ENCODE measurements around the gene TRAPPC12.
"Not testable (repeated sequence)": the region's sequence is repeated elsewhere in the genome, so short reads cannot be mapped to it uniquely, and the experiment has no call there.

TRAPPC12 gene

DNA sequence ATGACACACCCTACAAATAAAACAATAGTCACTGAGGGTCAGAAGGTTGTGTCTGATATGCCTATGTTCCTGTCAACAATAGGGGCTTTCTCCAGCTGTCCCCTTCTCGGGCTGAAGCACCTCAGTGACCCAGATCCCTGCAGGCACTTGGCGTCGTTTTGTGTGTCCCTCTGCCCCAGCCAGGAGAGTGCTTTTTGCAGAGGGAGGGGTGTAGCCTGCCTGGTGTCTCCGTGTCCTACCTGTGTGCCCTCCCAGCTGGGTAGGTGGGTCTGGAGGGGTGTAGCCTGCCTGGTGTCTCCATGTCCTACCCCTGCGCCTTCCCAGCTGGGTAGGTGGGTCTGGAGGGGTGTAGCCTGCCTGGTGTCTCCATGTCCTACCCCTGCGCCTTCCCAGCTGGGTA, 74.5 kb downstream of the TRAPPC12 start:
- not testable (repeated sequence) for DNase-seq (ENCODE audit: low spot score)

DNA sequence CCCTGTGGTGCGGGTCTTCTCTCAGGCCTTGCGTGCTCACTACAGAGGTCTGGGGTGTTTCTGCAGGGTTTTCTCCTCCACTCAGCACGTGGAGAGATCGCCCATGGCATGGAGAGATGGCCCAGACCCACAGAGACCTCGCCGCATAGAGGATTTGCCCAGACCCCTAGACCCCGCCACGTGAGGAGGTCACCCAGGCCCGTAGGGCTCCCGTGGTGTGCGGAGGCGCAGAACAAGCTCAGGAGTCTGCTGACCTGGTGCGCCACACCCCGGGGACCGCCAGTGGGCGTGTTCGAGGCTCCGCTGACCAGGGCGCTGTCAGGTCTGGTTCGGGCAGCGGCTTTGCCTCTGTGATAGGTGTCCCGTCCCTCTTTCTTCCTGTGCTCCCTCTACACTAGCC, 75.3 kb downstream of the TRAPPC12 start:
- DNase-seq (ENCODE audit: low spot score) = no peak

DNA sequence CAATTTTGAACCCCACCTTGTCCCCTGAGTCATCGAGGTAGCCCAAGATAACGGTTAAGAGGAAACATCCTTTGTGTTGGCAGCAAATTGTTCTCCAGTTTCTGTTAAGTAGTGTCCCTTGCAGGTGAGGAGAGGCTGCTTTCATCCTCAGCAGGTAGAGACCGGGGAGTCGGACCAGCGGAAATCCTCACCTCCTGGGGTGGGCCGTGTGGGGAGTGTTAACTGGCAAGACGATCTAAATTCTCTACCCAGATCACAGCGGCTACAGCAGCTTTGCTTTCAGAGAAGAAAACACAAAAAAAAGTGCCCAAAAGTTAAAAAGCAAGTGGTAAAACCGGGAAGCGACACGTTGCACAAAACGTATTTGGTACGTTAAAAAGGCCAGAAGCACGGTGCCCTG, 76.6 kb downstream of the TRAPPC12 start:
- no peak for DNase-seq (ENCODE audit: low spot score)

DNA sequence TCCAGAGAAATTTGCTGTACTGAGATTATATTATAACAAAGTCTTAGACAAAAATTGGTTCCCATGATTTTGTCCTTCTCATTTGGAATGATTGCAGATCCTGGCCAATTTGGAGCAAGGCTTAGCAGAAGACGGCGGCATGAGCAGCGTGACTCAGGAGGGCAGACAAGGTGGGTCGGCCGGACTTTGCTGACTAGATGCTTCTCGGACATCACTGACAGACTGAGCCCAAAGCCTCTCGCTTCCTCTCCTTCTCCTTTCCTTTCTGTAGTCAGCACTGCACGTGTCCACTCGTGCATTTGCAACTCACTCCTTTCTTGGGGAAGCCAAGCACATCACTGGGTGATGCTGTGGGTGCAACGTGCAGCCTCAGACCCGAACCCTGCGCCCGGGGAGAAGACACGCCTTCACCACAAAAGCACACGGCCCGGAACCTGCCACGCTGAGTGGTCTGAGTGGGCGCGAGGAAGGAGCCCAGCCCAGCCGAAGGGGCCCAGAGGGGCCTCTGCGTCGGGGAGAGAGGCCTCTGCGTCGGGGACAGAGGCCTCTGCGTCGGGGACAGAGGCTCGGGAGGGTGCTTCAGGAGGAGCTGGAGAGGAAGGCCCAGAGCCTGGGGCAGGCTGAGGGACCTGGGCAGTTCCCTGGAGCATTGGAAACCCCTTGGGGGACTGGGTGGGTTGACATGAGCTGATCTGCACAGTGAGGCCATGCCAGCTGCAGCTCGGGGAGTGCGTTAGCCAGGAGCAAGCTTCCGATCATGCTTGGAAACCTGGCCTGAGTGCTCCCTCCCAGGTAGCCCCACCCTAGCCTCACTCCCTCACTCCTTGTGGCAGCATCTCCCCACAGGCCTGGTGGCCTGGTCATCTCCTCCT, 78.3 kb downstream of the TRAPPC12 start:
- no peak for DNase-seq (ENCODE audit: low spot score)

DNA sequence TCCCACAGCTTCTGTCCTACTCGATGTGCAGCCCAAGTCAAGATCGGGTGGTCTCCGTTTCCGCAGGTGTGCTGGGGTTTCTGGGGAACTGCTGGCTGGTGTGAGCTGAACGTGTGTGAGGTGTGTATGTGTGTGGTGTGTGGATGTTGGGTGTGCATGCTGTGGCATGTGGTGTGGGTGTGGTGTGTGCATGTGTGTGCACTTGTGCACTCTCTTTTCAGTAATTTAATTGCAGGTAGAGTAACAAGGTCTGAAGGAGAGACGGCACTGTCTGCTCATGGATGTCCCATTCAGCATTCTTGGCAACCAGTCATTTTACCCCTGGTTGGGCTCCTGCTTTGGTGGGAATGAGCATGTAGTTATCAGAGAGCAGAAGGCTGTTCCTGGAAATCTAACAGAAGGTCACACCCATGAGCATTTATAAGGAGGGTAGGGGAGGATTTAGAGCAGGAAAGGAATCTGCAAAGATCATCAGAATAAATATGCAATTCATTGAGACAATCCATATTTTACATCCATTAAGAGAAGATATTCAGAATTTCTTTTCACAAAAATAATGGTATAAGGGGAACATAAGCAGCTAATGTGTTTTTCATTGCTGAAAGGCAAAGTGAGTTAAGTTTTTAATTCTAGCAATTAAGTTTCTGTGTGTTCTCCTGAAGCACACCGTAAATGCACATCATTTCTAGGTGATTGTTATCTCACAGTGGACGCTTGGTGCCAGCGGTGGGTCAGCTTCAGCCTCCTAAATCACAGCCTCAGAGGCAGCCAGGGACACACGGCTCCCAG, 79.1 kb downstream of the TRAPPC12 start:
- DNase-seq (ENCODE audit: low spot score) = no peak

DNA sequence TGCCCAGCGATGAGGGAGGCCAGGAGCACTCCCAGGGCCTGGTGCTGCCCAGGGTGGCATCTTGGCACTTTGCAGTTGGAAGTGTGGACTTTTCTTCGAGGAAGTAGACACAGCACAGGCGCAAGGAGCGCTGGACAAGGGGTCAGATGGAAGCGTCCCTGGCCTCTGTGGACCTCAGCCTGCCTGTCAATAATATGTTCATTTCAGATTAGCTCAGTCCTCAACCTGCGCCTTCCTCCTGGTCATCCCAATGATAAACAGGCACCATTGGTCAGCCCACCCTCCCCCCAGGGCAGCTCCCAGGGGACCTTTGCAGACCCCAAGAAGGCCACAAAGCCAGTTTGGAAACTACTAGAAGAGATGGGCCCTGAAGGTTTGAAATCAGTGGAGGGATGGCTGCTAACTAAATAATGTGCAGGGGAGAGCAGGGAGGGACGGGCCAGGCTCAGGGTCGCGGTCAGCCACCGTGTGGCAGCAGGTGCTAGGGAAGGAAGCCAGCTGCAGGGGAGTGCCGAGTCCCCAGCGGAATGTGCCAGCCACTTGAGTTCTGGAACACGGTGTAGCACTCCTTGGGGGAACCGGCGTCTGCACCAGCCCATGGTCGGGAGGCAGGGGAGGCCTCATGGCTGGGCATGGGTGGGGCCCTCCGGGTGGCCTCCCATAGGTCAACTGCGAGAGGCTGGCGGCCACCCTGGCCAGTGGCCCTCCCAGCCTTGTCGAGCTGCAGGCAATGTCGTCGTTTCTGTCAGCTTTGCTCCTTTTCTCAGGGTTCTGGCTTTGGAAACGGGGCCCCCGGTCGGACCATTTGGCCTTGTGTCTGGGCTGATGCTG, 79.9 kb downstream of the TRAPPC12 start:
- DNase-seq (ENCODE audit: low spot score) = no peak

DNA sequence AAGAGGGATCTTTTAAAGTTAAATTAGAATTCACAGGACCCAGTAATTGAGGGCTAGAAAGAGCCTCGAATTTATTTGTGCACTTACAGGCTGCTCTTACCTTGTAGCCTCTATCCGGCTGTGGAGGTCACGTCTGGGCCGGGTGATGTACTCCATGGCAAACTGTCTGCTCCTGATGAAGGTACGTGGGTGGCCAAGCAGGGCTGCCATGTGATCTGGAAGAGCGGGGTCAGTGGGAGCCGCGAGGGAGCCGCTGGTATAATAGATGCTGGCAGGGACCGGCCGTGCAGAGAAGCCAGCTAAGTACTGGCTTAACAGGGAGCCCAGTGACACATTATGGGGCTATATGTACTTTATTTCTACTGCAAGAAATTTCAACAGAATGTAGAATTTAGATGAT, 80.7 kb downstream of the TRAPPC12 start:
- DNase-seq (ENCODE audit: low spot score) = no peak

DNA sequence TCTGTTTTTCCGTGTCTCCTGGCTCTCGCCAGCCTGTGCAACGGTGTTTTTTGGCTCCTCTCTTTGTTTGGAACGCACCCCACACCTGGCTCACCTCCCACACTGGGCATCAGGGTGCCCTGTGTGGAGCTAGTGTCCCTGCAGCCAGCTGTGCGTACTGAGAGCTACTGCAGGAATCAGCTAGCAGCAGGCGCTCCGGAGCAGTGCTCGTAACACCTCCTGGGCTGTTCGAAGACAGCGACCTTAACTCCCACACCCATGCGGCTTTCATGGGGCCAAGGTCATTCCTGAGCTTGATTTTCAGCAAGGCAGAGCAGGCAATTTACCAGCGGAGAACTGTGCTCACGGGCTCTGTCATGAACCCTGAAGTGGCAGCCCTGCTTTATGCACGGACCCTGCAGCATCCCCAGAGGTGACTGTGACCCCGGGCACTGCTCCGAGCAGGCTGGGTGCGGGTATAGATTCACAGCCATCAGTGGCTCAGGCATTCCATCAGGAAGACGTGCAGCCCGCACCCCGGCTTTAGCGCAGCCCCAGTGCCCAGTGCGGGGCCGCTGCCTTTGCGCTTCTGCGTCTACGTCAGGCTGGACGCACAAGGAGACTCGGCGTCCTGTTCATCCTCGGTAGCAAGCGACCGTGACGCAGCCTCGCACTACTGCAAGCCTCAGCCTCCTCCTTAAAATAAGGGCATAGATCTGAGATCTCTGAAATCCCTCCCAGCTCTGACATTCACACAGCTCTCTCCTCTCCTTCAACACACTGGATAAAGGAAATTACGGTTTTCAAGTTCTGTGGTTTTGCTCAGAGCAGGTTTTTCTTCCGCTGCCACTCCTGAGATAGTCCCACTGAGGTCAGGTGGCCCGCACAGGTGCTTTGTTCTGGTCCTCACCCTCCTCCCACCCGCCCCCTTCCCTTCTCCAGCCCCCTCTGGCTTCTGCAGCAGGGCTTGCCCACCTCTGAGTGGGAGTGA, 81.6 kb downstream of the TRAPPC12 start:
- no peak for DNase-seq (ENCODE audit: low spot score)

DNA sequence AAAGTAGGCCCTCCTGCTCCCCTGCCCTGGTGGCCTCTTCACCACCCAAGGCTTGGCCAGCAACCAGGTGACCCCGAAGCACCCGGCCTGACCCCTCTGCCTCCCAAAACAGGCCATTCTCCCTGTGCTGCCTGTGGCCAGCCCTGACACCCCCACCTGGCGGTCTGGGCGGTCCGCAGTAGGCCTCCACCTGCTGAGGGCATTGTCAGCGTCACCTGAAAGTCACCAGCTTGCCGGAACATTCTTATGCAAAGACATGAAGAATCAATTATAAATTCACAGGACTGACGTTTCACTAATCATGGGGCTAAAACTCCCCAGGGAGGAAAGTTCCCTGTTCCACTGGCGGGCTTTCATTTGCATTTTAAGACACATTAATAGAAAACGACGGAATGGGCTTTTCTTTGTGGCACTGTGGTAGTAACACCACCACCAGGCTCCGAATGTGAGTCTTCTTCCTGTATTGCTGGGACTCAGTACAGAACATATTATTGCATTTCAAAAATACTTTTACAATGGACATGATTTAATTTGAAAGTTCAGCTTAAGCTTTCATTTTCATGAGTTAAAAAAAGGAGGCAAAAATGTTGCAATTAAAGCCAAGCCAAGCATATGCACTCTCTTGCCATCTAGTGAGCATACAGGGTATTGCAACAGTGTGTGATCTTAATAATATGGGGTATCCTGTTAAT, 82.5 kb downstream of the TRAPPC12 start:
- DNase-seq (ENCODE audit: low spot score) = peak; percentile 58

DNA sequence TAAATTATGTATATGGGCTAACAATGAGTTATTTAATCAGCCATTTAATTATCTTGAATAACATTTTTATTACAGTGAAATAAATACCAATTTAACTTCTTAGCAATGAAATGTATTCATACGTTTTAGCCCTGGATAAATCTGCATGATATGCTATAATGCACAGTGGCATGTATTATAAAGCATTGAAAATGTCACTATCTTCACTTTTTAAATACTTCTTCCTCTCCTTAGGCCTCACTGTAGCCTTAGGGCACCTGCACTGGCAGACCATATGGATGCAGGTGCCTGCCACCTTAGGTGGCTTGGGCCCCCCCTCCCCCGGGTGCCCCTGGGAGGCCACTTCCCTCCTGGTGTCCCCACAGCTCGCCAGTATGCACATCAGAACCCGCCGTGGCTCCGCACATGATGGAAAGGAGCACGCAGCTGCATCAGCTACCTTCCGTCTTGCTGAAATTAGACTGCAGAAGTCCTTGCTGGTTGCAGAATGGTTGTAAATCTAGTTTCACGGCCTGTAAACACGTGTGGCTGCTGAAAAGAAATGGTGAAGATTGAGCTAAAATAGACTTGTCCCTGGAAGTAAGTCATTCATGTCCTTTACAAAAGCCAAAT, 83.1 kb downstream of the TRAPPC12 start:
- no peak for DNase-seq (ENCODE audit: low spot score)

DNA sequence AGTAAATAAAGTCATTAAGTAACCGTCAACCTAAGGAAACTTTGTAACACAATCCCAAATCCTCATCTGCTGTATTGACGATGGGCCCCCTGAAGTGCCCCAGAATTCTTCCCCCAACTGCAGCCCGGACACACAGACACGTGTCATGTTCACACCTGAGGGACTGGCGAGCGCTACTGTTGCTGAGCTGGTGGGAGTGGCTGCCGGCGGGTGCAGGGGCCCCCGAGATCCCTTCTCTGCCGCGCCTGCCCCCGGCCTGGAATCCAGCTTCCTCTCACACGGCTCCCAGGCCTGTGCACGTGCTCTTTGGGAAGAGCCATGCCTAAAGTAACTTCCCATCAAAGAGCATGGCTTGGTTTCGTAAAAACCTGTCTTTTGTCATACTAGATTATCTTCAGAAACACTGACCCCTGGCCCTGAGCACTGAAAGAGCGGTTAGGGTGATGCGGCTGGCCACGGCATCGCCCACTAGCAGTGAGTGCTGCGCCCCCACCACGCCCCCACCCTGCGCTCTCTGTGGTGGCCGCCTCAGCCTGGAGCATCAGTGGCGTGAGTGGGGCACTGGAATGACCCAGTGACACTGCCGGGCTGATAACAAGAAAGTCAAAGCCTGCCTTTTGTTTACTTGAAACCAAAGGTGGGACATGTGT, 83.8 kb downstream of the TRAPPC12 start:
- DNase-seq (ENCODE audit: low spot score) = no peak

DNA sequence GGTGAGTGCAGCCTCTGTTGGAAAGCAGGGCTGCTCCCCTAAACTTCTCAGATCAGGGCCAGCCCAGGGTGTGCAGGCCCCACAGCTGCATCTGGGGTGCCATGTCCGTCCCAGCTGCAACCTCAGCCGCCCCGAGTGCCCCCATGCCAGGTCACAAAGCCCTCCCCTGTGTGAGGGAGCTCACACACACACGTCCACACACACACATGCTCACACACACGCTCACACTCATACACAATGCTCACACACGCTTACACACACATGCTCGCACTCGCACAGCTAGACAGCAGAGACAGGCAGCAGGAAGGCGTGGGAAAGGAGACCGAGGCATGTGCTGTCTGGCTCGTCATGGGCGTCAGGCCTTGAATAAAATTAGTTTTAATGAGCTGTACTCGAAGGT, 84.5 kb downstream of the TRAPPC12 start:
- DNase-seq (ENCODE audit: low spot score) = no peak

DNA sequence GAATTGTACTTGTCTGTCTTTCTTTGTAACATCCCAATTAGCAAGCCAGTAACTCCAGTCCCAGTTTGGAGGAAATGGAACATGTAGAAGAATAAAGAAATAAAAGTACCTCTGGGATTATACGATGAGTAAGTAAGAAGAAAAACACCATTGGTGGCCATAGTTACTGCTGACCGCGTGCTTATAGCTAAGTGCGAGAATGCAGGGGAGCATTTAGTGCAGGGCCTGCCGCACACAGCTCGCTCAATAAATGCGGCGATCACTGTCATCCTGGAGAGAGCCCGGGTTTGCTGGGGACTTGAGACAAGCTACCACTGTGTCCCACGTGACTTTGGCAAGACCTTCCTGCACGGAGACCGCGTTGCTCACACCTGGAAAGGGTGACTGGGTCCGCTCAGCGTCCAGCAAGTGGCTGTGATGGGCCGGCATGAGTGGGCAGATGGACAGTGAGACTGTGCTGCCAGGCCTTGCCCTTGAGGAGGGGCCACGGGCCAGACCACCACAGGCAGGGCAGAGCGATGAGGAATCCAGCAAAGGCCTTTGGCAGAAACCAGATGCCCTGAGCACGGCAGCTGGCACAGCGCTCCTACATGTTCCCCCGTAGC, 85.0 kb downstream of the TRAPPC12 start:
- no peak for DNase-seq (ENCODE audit: low spot score)

DNA sequence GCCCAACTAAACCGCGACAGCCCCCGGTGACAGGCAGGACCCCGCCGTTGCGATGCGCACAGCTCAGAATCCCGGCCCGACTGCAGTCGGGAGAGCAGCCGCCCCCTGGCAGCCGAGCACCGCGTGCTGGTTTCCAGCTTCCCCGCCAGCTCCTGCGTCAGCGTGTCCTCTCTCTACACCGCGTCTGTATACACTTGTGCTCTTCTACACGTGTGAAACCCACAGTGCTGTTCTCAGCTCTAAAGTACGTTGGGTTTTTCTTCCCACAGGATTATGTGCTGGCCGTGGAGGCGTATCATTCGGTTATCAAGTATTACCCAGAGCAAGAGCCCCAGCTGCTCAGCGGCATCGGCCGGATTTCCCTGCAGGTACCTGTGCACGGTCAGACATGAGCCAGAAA, 85.8 kb downstream of the TRAPPC12 start:
- DNase-seq (ENCODE audit: low spot score) = no peak

DNA sequence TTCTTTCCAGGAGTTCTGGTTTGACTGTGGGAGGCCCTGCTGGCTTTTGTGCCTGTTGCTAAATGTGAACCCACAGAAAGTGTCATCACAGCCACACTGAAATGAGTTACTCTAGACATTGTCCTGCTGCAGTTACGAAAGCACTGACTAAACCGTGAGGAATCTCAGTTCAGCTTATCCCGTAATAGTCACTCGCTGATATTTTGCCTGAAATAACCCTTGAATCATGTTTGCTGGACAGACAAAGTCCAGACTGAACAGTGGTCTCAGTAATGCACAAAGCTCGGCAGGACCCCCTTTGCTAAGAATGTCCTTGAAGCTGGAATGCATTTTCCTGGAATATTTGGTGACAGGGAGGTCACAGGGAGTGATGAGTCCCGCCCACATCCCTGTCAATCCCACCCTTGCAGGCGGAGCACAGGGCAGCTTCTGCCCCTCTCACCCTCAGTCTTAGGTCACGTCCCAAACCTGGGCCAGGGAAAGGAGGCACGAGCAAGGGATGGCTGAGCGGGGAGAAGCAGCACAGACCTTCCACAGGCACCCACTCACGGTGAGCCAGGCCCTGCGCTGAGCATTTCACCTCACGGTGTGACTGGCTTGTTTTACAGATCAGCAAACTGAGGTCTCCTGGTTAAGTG, 86.5 kb downstream of the TRAPPC12 start:
- DNase-seq (ENCODE audit: low spot score) = no peak

DNA sequence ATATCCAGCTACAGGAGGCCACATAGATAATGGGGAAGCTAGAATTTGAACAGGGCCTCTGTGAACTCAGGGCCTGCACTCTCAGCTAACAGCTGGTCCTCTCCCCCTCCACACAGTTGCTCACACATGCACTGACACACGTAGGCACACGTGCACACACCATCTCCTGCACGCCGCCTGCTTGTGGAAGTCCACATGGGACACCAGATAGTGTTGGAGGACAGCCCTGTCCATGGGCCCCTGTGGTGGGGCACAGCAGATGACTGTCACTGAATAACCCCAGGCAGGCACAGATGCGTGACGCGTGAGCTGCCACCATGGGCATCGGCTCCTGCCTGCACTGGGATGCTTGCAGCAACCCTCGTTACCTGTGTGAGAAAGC, 87.0 kb downstream of the TRAPPC12 start:
- no peak for DNase-seq (ENCODE audit: low spot score)

DNA sequence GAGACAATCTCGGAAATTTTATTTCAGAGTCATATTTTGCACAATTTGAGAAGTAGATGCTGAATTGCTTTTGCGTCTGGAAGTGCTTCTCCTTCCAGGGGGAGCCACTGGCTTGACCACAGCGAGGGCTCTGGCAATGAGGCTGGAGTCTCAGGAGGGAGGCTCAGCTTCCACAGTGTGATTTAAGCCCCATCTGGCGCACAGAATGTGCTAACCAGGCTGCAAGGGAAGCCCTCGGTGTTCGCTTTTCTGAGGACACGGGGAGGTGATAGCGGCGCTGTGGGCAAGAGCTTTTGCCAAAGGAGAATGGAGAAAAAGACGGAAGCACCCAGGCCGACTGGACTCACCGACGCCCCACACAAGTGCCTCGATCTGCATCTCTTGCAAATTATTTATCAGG, 87.5 kb downstream of the TRAPPC12 start:
- no peak for DNase-seq (ENCODE audit: low spot score)

DNA sequence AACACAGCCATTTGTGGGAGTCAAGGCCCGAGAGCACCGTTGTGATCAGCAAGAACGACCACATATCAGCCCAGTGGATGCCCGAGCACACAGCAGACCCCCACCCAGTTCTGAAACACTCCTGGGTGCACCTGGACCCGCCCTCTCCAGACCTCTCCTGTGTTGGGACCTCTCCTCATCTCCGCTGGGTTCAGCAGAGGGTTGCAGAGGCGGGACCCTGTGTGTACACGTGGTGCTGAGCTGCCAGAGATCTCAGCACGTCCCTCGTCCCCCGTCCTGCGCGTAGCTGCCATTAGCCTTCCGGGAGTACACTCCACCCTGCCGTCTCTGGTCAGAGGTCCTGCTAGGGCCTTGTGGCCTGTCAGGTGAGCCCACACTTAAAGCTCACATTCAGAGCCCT, 88.2 kb downstream of the TRAPPC12 start:
- no peak for DNase-seq (ENCODE audit: low spot score)
